NCI-H2029 treated with DMSO at 0.1 percent for 48 hours (cell line): Measurements from ENCODE around the gene SFT2D3.
A peak's percentile ranks its signal among the peaks of the same experiment; 100 is the strongest.

ENCODE experiments used
- DNase-seq: peaks from one replicate; lab custom pipeline; 2025; lab: John Stamatoyannopoulos, UW

SFT2D3 gene

DNA sequence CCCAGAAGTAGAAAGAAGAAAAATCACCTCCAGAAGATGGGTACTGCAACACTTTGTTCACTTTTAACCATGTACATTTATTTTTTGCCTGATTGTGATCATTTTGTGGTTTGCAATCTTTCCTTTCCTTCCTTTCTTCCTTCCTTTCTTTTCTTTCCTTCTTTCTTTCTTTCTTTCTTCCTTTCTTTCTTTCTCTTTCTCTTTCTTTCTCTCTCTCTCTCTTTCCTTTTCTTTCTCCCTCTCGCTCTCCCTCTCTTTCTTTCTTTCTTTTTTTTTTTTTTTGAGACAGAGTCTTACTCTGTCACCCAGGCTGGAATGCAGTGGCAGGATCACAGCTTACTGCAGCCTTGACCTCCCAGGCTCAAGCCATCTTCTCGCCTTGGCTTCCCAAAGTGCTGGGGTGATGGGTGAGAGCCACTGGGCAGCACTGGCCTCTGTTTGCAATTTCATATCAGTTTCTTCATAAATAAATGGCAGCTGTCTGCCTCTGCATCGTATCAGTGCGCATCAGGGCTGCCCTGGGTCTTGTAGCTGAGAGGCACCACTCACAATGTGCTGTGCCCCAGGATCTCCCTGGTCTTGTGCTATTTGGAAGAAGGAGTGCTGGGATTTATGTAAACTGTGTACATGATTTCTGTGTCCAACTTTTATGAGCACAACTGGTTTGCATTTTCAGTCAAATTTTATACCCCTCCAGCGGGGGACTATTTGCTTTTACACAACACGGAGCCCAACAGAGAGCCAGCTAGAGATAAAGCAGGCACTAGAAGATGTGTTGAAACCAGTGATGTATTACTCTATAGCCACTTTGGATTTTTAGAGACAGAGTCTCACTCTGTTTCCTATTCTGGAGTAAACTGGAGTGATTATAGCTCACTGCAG is 19.1 kb upstream of the SFT2D3 start:
- DNase-seq, result no peak

DNA sequence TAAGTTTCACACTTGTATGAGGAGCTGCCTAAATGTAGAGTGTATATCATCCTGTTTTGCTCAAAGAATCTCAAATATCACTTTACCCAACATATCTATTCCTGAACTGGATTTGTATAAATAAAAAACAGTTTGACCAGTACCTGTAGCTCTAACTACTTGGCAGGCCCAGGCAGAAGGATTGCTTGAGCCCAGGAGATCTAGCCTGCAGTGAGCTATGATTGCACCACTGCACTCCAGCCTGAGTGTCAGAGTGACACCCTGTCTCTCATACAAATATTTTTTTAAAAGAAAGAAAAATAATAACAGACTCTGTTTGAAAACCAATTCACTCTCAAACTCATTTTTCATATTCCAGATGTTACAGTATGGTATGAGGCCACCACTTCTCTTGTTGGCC is 18.2 kb upstream of the SFT2D3 start:
- DNase-seq, result no peak

DNA sequence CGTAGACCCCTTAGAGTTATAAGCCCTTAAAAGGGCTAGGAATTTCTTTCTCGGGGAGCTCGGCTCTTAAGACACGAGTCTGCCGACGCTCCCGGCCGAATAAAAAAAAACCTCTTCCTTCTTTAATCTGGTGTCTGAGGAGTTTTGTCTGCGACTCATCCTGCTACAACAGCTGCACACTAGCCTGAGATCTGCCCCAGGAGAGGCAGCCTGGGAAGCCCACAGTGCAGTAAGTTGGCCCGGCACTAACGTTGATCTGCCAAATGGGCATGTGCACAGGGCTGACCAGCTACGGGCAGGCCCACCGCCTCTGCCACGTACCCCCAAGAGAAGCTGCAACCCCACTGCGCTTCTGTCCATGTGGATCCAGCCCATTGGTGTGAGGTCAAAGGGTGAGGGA is 17.5 kb upstream of the SFT2D3 start:
- DNase-seq, result no peak

DNA sequence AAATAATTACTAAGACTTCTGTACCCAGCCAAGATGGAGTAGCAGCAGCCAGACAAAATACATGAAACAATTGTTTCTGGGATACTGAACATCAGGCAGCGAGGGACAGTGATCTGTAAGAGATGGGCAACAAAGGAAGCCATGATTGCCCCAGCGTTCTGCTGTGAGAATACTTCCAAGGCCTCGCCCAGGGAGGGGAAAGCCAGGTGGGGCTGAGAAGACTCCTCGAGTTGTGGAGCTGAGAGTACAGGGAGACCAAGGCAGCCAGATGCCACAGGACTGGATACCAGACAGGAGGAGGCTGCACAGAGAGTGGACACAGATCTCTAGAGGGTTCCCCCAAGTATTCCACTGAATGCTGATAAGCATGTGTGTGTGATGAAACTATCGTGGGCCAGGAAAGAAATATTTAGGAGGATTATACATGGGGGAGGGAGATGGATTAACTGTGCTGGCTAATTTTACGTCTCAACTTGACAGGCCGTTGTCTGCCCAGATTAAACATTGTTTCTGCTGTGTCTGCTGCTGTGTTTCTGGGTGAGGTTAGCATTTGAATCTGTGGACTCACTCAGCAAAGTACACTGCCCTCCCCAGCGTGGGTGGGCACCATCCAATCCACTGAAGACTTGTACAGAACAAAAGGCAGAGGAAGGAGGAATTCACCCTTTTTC is 15.8 kb upstream of the SFT2D3 start:
- DNase-seq, result no peak

DNA sequence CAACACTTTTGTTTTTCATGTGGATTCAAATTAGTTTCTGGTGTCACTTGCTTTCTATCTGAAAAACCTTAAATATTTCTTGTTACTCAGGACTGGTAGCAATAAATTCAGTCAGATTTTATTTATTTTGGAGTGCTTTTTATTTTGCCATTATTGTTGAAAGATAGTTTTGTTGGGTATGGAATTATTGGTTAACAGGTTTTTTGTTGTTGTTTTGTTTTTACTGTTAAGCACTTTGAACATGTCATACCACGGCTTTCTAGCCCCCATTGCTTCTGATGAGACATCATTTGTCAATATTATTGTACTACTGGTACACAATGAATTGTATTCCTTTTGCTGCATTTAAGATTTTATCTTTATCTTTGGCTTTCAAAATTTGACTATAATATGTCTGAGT is 12.9 kb upstream of the SFT2D3 start:
- no peak for DNase-seq

DNA sequence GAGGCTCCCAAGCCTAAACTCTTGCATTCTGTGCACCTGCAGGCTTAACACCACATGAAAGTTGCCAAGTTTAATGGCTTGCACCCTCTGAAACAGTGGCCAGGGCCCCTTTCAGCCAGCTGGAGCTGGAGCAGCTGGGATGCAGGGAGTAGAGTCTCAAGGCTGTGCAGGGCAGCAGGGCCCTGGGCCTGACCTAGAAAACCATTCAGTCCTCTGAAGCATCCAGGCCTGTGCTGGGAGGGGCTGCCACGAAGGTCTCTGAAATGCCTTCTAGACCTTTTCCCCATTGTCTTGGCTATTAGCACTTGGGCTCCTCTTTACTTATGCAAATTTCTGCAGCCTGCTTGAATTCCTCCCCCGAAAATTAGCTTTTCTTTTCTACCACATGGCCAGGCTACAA is 10.6 kb upstream of the SFT2D3 start:
- no peak for DNase-seq

DNA sequence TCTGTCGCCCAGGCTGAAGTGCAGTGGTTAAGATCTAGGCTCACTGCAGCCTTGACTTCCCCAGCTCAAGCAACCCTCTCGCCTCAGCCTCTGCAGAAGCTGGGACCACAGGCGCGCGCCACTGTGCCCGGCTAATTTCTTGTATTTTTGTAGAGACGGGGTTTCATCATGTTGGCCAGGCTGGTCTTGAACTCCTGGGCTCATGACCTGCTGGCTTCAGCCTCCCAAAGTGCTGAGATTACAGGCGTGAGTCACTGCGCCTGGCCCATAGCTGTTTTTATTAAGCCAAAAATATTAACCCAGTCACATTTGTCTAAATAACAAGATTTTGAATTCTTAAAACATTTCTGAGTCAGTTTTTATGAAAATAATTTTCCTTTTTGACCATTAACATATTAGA is 6.3 kb upstream of the SFT2D3 start:
- DNase-seq, result no peak

DNA sequence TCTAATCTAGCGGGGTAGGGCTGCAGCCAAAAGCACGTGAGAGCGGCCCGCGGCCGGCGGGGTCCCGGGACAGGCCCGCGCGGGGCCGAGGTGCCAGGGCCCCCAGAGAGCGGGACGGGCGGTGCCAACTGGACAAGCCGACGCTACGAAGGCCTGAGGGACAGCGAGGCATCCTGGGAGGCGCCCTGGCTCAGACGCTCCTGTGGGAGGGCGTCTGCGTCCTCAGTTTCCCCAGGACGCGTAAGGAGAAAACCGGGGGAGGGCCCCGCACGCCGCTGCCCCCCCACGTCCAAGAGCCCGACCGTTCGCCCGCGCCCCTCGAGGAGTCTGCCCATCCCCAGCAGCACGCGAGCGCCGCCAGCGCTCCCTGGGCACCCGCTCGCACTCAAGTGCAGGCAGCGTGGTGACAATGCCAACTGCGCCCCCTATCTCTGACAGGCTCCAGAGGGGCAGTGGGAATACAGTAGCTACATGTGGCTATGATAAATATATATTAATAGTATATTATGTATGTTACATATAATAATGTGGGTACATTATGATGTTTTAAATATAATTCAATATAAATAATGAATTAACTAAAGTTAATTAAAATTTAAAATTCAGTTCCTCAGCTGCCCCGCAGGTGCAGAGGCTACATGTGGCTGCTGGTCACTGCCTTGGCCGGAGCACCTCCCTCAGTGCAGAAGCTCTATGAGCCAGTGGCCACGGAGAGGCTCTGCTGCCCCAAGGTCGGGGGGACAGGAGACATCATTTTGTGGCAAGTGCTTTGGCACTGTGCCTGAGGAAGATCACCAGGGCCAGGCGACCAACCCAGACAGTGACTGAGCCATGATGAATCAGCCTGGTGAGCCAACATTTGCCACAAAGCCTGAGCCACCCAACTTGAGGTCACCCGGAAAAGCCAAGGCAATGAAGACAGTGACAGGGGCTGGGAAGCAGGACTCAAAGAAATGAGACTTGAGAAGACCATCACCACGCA is 5.5 kb upstream of the SFT2D3 start:
- DNase-seq, result no peak

DNA sequence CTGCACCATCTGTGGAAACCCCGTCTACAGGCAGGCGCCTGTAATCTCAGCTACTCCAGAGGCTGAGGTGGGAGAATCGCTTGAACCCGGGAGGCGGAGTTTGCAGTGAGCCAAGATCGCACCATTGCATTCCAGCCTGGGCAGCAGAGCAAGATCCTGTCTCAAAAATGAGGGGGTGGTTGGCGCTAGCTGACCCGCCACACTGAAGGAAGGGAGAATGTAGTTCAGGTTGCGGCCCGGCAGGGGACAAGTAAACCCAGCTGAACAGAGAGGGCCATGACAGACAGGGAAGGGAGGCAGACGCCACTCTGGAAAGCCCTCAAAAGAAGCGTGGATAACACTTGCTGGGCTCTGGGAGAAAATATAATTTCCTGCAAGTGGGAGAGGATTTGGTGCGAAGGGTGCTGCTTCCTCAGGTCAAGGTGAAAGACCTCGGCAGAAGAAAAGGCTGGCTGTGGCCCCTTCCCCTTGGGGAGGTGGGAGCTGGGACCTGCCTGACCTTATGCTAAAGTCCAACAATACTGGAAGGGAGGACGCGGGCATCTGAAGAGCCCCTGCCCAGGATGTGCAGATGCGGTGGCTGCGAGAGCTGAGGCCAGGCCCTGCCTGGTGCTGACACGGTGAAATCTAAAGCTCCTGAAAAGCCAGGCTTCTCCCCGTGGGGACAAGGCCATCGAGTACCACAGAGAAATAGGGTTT is 3.7 kb upstream of the SFT2D3 start:
- no peak for DNase-seq

DNA sequence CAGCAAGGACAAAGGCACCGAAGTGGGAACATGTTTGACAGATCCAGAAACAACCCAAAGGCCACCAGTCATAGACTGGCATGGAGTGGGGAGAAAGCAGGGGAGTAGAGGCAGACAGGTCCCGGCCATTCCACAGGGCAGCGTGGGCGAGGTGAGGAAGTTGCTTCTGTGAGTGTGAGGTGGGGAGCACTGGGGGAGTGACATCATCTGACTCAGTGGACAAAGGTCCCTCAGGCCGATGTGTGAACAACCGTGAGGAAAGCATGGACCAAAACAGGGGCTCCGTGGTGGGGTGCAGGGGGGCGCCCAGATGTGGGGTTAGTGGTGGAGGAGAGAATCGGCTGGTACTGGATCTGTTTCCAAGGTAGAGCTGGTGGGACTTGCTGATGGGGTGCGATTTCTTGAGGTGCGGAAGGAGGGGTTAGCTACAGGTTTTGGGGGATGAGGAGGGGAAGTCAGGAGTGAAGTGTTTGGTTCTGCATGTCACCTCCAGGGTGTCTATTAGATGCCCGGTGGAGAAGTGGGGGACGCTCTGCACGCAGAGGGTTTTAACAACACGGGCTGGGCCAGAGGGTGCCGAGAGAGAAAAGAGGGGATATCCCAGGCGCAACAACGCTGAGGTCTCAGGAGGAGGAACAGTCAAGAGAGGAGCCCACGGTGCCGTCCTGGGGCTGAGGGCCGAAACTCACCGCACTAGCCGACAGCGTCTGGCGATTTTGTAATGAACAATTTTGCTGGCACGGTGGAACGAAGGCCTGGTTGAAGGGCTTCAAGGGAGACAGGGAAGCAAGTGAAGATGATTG is 2.5 kb upstream of the SFT2D3 start:
- no peak for DNase-seq

DNA sequence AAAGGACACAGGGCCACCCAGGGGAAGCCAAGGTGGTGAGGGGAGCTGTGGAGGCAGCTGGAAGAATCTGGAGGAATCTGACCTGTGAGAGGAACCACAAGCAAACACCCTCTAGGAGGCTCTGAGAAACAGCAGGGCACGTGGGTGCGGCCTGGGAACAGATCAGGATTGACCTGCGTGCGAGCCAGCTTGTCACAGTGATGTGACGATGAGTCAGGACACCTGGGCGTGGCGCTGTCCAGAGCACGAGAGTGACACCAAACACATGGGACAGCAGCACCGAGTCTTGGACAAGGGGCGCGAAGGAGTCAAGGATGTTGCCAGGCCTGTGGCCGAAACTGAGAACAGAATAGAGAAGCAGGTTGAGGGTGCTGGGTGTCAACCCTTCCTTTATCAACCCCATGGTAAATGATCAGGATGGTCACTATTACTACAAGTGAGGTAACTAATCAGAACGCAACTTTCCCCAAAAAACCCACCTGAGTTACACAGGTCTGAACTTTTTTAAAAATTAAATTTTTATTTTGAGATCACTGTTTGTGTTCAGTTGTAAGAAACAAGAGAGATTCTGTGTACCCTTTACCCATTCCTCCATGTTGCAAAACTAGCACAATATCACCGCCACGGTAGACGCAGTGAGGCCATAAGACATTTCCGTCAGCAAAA is 637 bp upstream of the SFT2D3 start:
- no peak for DNase-seq

DNA sequence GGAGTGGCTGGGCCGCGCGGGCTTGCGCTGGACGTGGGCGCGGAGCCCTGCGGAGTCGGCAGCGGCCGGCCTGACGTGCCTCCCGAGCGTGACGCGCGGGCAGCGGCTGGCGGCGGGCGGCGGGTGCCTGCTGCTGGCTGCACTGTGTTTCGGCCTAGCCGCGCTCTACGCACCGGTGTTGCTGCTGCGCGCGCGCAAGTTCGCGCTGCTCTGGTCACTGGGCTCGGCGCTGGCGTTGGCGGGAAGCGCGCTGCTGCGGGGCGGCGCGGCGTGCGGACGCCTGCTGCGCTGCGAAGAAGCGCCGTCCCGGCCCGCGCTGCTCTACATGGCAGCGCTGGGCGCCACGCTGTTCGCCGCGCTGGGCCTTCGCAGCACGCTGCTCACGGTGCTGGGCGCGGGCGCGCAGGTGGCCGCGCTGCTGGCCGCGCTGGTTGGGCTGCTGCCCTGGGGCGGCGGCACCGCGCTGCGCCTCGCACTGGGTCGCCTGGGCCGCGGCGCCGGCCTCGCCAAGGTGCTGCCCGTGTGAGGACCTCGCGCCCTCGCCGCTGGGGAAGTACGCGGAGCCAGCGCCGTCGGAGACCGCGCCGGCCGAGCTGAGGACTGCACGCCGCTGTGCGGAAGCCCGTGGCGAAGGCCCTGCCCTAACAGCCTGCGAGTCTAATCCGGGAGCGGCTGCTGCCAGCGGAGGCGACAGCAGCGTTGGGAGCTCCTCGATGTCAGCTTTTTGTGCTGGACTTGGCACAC is 526 bp downstream of the SFT2D3 start:
- DNase-seq, result peak; percentile 5

DNA sequence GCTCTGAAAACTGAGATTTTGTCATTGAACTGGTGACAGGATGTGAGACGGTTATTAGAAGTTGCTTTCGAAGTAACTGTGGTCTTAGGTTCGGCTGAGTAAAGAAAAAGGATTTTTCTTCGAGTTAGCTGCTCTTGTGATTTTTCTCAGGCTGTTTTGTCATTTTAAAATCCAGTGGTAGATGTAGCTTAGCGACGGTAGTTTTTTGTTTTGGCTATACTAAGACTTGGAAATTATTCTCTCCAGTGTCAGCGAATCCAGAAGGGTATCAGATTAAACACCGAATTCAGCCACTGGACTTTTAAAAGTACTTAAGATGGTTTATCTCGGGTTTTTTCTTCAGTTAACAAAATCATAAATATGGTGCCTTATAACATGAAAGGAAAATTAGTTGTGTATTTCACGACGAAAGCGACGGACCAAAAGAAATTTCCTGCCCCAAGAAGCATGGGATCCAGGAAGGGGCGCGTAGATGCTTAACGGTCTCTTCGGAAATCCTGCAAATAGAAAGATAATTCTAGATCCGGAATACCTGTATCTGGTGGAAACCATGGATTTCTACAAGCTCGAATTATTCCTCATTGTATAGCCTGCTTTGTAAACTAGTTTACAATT is 1.2 kb downstream of the SFT2D3 start:
- DNase-seq, result no peak

DNA sequence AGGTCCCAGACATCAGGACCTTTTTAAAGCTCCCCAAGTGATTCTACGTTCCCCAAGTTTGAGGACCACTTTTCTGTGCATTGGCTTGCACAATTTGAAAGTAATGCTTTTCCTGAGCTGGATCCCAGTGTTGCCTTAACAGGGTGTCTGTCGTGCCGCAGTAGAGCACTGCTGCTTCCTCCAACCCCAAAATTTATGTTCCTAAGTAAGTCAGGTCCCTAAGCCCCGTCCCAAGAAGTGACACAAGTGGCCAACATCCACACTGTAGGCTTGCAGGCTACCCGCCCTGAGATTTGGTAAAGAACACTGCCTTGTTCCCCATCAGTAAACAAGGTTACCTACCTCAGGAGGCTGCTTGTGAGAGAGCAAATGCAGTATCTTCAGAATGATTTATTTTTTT is 2.0 kb downstream of the SFT2D3 start:
- no peak for DNase-seq

DNA sequence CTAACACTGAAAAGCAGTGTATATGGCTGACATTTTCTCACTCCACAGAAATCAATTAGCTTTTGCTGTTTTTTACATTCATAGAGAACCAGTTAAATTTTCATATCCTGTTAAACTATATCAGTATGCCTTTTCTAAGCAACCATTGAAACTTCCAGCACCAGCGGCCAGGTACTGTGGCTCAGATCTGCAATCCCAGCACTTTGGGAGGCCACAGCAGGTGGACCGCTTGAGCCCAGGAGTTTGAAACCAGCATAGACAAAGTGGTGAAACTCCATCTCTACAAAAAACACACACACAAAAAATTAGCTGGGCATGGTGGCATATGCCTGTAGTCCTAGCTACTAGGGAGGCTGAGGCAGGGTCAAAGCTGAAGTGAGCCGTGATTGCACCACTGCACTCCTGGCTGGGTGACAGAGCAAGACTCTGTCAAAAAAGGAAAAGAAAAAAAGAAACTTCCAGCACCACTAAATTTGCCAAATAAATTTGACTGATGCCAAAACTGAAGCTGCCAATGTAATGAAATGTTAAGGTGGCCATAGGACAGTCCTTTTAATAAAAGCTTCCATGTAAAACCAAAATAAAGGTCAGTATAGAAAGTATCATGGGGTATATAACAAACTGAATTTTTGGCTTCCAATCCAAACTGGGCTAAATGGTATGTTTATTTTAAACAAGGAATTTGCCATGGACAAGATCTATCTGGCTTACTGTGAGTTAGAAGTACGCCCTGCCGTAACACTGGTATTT is 3.5 kb downstream of the SFT2D3 start:
- no peak for DNase-seq

DNA sequence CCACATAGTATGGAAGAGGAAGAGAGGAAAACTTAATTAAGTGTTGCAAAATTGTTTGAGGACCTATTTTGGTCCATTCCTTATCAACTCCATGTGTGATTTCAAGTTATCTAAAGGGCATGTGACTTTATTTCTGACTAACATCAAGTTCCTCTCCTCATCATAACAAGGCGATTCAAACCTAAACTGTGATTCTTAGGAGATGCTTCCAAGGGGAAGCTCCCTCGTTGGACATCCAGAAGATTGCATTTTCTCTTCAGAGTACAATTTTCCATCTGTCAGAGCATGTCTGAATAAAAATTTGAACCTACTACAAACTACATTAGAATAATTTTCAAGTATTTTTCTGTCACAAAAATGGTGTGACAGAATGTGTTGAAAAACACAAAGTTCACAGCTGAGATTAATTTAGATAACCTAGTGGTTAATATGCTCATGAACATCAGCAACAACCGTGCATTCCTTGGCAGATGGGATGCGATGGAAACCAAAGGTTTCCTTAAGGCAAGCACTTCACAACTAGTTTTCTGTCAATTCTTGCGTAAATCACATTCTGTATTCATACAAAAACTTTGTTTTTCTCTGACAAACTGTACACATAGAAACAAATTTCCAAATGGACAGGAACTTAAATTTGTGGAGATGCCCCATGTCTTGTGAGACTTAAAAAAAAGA is 4.2 kb downstream of the SFT2D3 start:
- no peak for DNase-seq

DNA sequence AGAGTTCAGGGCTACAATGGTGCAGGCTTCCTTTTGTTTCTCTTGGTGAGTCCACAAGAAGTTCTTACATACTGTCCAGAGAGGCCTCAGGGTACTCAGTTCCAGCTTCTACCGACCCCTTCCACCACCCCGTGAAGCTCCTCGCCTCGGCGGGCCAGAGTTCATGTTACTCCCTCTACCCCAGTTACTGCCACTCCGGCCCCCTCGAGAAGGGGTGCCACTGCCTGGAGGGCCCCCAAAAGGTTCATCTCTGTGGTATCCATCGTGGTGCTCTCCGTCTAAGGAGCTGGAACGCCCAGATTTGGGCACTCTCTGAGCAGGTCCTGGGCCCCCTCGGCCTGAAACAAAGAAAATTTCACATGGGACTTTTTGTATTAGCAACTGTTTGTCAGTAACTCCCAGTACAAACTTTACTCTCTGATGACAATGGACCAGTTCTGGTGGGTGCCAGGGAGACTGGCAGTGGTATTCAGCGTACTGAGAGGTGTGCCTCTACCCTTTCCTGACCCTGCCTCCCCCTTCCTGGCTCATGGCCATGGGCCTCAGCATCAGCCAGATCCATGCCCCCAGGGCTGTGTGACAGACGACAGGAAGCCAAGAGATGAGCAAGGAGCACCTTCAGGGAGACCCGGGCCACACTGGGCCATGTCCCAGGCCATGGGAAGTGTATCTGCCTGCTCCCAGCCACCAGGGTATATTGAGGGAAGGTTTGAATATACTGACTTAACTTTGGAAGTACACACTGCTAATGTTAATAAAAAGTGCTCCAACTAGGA is 5.1 kb downstream of the SFT2D3 start:
- no peak for DNase-seq
